Adrenal gland (tissue), 12 donors: ENCODE data around the gene ZCCHC10. TPM values are rescaled to one million over a fixed set of nuclear protein-coding genes. Genes with fewer than 3 reads are reported as not detected.

Source experiments
- DNase-seq, 7 donors: peaks; one replicate each; pipeline ENCODE4 v3.0.0-alpha.2; 2019 to 2020
- H3K27ac ChIP-seq, 5 donors: fragments of 200-600 bp; sonication (generic) in 4 of 5; 1 replicate in 3 of 5; 2 replicates in 2 of 5; pipeline versions ENCODE4 v1.5.1 to v1.8.0; 2016 to 2020; ENCODE audit warnings: mild to moderate bottlenecking in 1 of 5
- H3K27me3 ChIP-seq: fragments of 200-600 bp; 2 replicates; pipeline ENCODE4 v1.8.0; 2021
- H3K36me3 ChIP-seq, 2 donors: fragments of 200-600 bp; replicated peaks in 1 of 2; 1 replicate in 1 of 2; 2 replicates in 1 of 2; pipeline versions ENCODE4 v1.5.1 to v1.8.0; 2018 to 2022
- H3K4me1 ChIP-seq, 2 donors: fragments of 200-600 bp; replicated peaks in 1 of 2; 1 replicate in 1 of 2; 2 replicates in 1 of 2; pipeline versions ENCODE4 v1.5.1 to v1.8.0; 2018 to 2021
- H3K4me3 ChIP-seq, 4 donors: fragments of 200-600 bp; sonication (generic) in 3 of 4; one replicate each; pipeline ENCODE4 v1.5.1; 2016 to 2018
- H3K9me3 ChIP-seq, 3 donors: fragments of 200-600 bp; sonication (generic) in 1 of 3; replicated peaks in 1 of 3; 1 replicate in 2 of 3; 2 replicates in 1 of 3; pipeline versions ENCODE4 v1.5.1 to v1.8.0; 2016 to 2021
- POLR2A ChIP-seq, 2 donors: fragments of 450-650 bp; IDR thresholded peaks; one replicate each; pipeline ENCODE4 v1.6.1; 2017; ENCODE audit warnings: antibody characterized with exemption in 2 of 2, mild to moderate bottlenecking in 2 of 2, moderate library complexity in 1 of 2
- WGBS, 4 donors: extraction: QIAGEN DNeasy Blood & Tissue Kit in 2 of 4; methylation state at CpG; one replicate each; pipeline versions ENCODE4 v1.1.5 to v1.1.7; 2013 to 2017; 5-methylcytosine and 5-hydroxymethylcytosine counted together
- intact Hi-C, 2 donors: fragments of 100-400 bp; cut with DNase I; formaldehyde crosslinking; loops; one replicate each; pipeline versions ENCODE4 v1.14.1 to v1.15.0; 2022 to 2023
- polyA plus RNA-seq, 3 donors: library from polyadenylated mRNA; stranded (reverse); fragments of 200-250 nt in 2 of 3; fragments of 350-450 nt in 1 of 3; fragmentation: Illumina TruSeq in 1 of 3; extraction: RNeasy Lipid Tissue Mini Kit (QIAGEN cat#74804) in 1 of 3; gene quantifications; one replicate each; pipeline ENCODE4 v1.2.3, GENCODE V29; 2013 to 2014
- total RNA-seq, 9 donors: library from RNA; depleted of rRNA in 4 of 9; stranded (reverse); fragments of >200 nt in 4 of 9; fragments of 120-200 nt in 1 of 9; fragmentation: NEBNext Ultra II Directional in 1 of 9; extraction: Animal tissue kit (Norgen Biotek cat#: 25700) in 1 of 9; gene quantifications; one replicate each; pipeline versions ENCODE4 v1.1.0 to v1.2.4, GENCODE V29; 2013 to 2023
- TF ChIP-seq, protein P1 (sequence below), 6 experiments: fragments of 450-650 bp in 4 of 6; fragments of 200-600 bp in 2 of 6; sonication (generic) in 1 of 6; IDR thresholded peaks; 1 replicate in 5 of 6; 2 replicates in 1 of 6; pipeline versions ENCODE4 v1.5.1 to v1.8.0; 2016 to 2021; ENCODE audit warnings: antibody characterized with exemption in 6 of 6, mild to moderate bottlenecking in 2 of 6, moderate library complexity in 1 of 6
- donor health status: healthy with polysubstance abuse.
- donor health status: Bipolar disorder and iron deficiency.
- donor health status: DM: yes; HTN: yes; CAD: no.
- donor health status: DM: no; HTN: no; CAD: no.
- donor health status: DM: no; HTN: no; CAD: no.
- donor health status: DM: yes; HTN: yes; CAD: no.

The ZCCHC10 gene
- total and polyA plus RNA-seq, 12 donors: 8.3 to 39.3 (median 18.2) TPM

DNA sequence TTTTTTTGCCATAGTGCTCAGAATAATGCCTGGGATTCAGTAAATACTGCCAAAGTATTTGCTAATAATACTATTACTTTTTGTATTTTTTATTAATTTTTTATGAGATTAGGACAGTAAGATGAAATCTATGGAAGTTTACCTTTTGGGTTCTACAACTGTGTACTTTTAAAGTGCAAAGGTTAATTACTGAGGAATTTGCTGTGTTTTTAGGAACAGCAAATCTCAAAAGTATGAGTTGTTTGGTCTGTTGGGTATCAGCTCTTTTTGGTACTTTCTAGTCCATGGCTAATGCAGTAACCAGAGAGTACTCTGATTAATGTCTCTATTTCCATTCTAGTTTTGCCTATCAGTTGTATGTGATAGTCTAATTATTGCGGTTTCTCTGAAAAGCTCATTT, 30.5 kb upstream of the ZCCHC10 start:
- Histone ChIP-seq H3K27me3 (no peaks in the 10 kb centered on the region), H3K4me3 (no peak overlapping the region), H3K9me3 (no peaks in the 10 kb centered on the region), H3K27ac (no peak overlapping the region), H3K36me3 (no peaks in the 10 kb centered on the region), H3K4me1 (peaks cover 5 to 53% of the 10 kb centered on the region in 2 donors)
- WGBS, 4 donors: 80 to 90% (median 88%) methylated on average over 1 of the region's 1 CpG
- TF ChIP-seq, protein P1, sequence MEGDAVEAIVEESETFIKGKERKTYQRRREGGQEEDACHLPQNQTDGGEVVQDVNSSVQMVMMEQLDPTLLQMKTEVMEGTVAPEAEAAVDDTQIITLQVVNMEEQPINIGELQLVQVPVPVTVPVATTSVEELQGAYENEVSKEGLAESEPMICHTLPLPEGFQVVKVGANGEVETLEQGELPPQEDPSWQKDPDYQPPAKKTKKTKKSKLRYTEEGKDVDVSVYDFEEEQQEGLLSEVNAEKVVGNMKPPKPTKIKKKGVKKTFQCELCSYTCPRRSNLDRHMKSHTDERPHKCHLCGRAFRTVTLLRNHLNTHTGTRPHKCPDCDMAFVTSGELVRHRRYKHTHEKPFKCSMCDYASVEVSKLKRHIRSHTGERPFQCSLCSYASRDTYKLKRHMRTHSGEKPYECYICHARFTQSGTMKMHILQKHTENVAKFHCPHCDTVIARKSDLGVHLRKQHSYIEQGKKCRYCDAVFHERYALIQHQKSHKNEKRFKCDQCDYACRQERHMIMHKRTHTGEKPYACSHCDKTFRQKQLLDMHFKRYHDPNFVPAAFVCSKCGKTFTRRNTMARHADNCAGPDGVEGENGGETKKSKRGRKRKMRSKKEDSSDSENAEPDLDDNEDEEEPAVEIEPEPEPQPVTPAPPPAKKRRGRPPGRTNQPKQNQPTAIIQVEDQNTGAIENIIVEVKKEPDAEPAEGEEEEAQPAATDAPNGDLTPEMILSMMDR (IDR thresholded peaks at IDR 0.05): no peak
- TF ChIP-seq POLR2A (IDR thresholded peaks at IDR 0.05): no peak
- intact Hi-C loops: loop anchor here (10.0 kb wide), 1 partner anchor 92 kb away; the partner anchor contains the start of gene AFF4 (in 2 of the 2)
- no peak for DNase-seq

DNA sequence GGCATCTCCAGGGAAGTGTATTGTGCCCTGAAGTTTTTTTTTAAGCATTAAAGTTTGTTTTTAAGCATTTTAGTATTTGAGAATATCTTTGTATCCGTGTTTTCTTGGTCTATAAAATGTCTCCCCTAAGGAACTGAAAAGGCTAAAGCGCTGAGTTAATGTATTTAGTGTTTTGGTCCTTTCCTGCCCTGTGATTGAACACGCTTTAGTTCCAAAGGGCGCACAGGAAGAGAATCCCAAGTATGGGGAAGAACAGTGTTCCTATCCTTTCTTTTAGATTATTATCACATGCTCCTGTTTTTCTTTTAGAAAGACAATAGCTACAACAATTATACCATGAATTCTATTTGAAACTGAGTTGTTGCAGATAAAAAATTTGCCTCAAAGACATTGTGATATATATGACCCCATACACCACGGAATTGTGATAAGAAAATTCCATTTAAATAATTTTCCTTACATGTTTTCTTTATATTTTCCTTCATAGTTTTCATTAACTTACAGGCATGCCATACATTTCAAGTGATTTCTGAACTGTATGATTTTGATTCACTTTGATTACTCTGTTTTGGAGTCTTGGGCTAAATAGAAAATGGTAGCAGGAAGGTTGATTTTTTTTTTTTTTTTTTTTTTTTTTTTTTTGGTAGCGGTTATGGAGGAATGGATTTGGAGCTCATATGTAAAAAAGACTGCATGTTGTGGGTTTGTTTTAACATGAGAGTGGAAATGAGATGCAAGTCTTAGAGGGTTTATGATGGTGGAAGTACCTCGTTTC, 28.5 kb upstream of the ZCCHC10 start:
- TF ChIP-seq, protein P1 (IDR thresholded peaks at IDR 0.05): no peak
- no peak for TF ChIP-seq POLR2A (IDR thresholded peaks at IDR 0.05)
- Histone ChIP-seq H3K36me3 (no peaks in the 10 kb centered on the region), H3K9me3 (no peaks in the 10 kb centered on the region), H3K27ac (no peak overlapping the region), H3K4me1 (peaks cover 10 to 55% of the 10 kb centered on the region in 2 donors), H3K27me3 (no peaks in the 10 kb centered on the region), H3K4me3 (no peak overlapping the region)
- WGBS, 4 donors: 89 to 92% (median 91%) methylated on average over 7 of the region's 7 CpGs
- intact Hi-C loops: loop anchor here (10.0 kb wide), 1 partner anchor 90 kb away; the partner anchor contains the start of gene AFF4 (in 2 of the 2)
- DNase-seq: no peak

DNA sequence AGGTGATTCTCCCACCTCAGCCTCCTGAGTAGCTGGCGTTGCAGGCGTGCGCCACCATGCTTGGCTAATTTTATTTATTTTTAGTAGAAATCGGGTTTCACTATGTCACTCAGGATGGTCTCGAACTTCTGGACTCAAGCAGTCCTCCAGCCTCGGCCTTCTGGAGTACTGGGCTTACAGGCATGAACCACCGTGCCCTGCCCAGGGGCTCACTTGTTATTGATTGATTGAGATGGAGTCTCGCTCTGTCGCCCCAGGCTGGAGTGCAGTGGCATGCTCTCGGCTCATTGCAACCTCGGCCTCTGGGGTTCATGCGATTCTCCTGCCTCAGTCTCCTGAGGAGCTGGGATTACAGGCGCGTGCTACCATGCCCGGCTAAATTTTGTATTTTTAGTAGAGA, 27.1 kb upstream of the ZCCHC10 start:
- intact Hi-C loops: loop anchor here (10.0 kb wide), 1 partner anchor 89 kb away; the partner anchor contains the start of gene AFF4 (in 2 of the 2)

More for the DNA sequence above, 27.1 kb upstream of the ZCCHC10 start:
- no peak for TF ChIP-seq POLR2A (IDR thresholded peaks at IDR 0.05)
- TF ChIP-seq, protein P1 (IDR thresholded peaks at IDR 0.05): no peak
- Histone ChIP-seq H3K4me1 (peaks cover 10 to 68% of the 10 kb centered on the region in 2 donors), H3K27me3 (no peaks in the 10 kb centered on the region), H3K36me3 (no peaks in the 10 kb centered on the region), H3K27ac (no peak overlapping the region), H3K9me3 (no peaks in the 10 kb centered on the region), H3K4me3 (peak overlapping the region in 1 of 4 donors; percentile 87)
- peak in 1 of 7 donors; percentile 24 for DNase-seq
- WGBS, 4 donors: 91 to 100% (median 93%) methylated on average over 11 to 15 of the region's 15 CpGs
